Measurements from ENCODE around the gene MYH9.

The MYH9 gene

DNA sequence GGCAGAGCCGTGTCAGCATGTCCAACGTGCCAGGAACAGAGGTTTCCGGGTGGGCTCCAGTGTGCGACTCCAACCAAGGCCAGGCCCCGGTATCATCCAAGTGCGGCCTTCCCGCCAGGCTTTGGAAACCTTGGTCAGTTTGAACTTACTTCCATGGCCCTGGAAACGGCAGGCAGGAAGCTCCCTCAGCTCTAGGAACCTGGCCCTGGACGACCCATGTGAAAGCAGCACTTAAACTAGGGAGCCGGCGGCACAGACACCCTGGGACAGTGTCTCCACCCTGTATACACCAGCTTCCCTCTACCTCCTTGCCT is 65.2 kb downstream of the MYH9 start:
- H3K4me3 ChIP-seq (ENCODE audit: low read depth, low read length, poor library complexity, severe bottlenecking) = no peak overlapping the region
- H3K36me3 ChIP-seq (ENCODE audit: insufficient read depth, low read length) = peaks cover 99% of the 10 kb centered on the region
- H3K9me2 ChIP-seq (ENCODE audit: low read depth, low read length) = no peaks in the 10 kb centered on the region
- no peak overlapping the region for H2AFZ ChIP-seq (ENCODE audit: low read length)
- no peaks in the 10 kb centered on the region for H3K27me3 ChIP-seq (ENCODE audit: insufficient read depth, low read length)
- H4K20me1 ChIP-seq (ENCODE audit: insufficient read depth, low read length) = no peaks in the 10 kb centered on the region
- H3F3A ChIP-seq (ENCODE audit: insufficient read depth, low read length) = no peaks in the 10 kb centered on the region
- TF ChIP-seq EZH2 (IDR thresholded peaks at IDR 0.05; ENCODE audit: borderline replicate concordance, low read length) = no peak
- TF ChIP-seq, protein P1, sequence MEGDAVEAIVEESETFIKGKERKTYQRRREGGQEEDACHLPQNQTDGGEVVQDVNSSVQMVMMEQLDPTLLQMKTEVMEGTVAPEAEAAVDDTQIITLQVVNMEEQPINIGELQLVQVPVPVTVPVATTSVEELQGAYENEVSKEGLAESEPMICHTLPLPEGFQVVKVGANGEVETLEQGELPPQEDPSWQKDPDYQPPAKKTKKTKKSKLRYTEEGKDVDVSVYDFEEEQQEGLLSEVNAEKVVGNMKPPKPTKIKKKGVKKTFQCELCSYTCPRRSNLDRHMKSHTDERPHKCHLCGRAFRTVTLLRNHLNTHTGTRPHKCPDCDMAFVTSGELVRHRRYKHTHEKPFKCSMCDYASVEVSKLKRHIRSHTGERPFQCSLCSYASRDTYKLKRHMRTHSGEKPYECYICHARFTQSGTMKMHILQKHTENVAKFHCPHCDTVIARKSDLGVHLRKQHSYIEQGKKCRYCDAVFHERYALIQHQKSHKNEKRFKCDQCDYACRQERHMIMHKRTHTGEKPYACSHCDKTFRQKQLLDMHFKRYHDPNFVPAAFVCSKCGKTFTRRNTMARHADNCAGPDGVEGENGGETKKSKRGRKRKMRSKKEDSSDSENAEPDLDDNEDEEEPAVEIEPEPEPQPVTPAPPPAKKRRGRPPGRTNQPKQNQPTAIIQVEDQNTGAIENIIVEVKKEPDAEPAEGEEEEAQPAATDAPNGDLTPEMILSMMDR (IDR thresholded peaks at IDR 0.05; ENCODE audit: low read length) = no peak
- H3K9me3 ChIP-seq (ENCODE audit: low read length) = no peaks in the 10 kb centered on the region
- no peak overlapping the region for H3K4me2 ChIP-seq (ENCODE audit: low read length)
- no peaks in the 10 kb centered on the region for H3K79me2 ChIP-seq (ENCODE audit: insufficient read depth, low read length)
- no peak overlapping the region for H3K27ac ChIP-seq (ENCODE audit: low read depth, low read length, poor library complexity, severe bottlenecking)
- no peaks in the 10 kb centered on the region for H3K4me1 ChIP-seq (ENCODE audit: insufficient read depth, low read length, severe bottlenecking)
- no peak overlapping the region for H3K9ac ChIP-seq (ENCODE audit: low read length)

DNA sequence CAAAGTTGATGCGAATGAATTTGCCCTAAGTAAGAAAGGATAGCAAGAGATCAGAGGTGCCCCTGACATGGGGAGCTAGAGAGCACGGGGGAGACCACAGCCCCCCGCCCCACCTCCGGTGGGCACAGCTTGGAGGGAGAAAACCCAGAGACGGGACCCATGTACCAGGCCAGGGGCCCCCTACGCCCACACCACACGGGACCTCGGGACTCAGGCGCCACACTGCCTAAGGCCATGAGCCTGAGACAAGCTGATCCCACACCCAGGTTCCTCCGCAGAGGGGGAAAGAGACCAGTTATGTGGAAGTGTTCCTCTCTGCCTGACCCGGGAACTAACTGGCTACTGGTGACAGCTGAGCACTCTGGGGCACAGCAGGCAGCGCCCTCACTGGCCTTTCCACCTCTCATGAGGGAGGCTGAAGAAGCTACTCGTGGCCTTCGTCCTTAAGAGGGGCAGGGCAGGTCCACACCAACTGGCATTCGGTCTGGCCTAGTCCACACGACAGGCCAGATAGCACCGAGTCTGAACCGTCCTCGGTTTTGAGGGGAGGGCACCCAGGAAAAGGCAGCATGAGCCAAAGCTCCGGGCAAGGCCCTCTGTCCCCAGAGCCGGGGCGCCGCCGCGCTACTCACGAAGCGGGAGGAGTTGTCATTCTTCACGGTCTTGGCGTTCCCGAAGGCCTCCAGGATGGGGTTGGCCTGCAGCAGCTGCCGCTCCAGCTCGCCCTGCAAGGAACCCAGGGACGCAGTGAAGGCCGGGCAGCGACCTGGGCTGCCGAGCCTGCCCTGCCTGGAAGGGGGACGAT is 65.8 kb downstream of the MYH9 start:
- Histone ChIP-seq H3F3A (ENCODE audit: insufficient read depth, low read length) (no peaks in the 10 kb centered on the region), H3K27ac (ENCODE audit: low read depth, low read length, poor library complexity, severe bottlenecking) (no peak overlapping the region), H3K4me3 (ENCODE audit: low read depth, low read length, poor library complexity, severe bottlenecking) (no peak overlapping the region), H3K27me3 (ENCODE audit: insufficient read depth, low read length) (no peaks in the 10 kb centered on the region), H3K4me1 (ENCODE audit: insufficient read depth, low read length, severe bottlenecking) (no peaks in the 10 kb centered on the region), H3K9me2 (ENCODE audit: low read depth, low read length) (no peaks in the 10 kb centered on the region), H3K9ac (ENCODE audit: low read length) (no peak overlapping the region), H3K36me3 (ENCODE audit: insufficient read depth, low read length) (peaks cover 99% of the 10 kb centered on the region), H3K9me3 (ENCODE audit: low read length) (no peaks in the 10 kb centered on the region), H3K79me2 (ENCODE audit: insufficient read depth, low read length) (no peaks in the 10 kb centered on the region), H4K20me1 (ENCODE audit: insufficient read depth, low read length) (no peaks in the 10 kb centered on the region), H2AFZ (ENCODE audit: low read length) (no peak overlapping the region), H3K4me2 (ENCODE audit: low read length) (no peak overlapping the region)
- TF ChIP-seq, protein P1 (IDR thresholded peaks at IDR 0.05; ENCODE audit: low read length) = no peak
- TF ChIP-seq EZH2 (IDR thresholded peaks at IDR 0.05; ENCODE audit: borderline replicate concordance, low read length) = no peak

DNA sequence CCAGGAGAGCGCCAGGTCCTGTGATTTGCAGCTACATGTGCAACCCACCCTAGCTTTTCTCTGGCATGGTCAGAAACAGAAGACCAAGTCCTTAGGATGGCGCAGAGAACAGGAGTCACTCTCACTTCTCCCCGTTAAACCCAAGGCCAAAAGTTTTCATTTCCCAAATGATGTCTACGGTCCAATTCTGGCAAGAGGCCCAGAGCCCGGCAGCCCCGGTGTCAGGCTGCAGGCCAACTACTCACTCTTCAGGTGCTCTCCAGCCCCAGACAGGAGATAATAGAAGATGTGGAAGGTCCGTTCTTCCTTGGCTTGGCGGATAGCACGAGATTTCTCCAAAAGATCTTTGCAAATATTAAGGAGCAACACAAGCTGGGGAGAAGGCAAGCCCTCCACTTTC is 67.2 kb downstream of the MYH9 start:
- Histone ChIP-seq H3K9me3 (ENCODE audit: low read length) (no peaks in the 10 kb centered on the region), H3K27ac (ENCODE audit: low read depth, low read length, poor library complexity, severe bottlenecking) (no peak overlapping the region), H4K20me1 (ENCODE audit: insufficient read depth, low read length) (no peaks in the 10 kb centered on the region), H3K27me3 (ENCODE audit: insufficient read depth, low read length) (no peaks in the 10 kb centered on the region), H3K9ac (ENCODE audit: low read length) (no peak overlapping the region), H3K9me2 (ENCODE audit: low read depth, low read length) (no peaks in the 10 kb centered on the region), H2AFZ (ENCODE audit: low read length) (no peak overlapping the region), H3K4me2 (ENCODE audit: low read length) (no peak overlapping the region), H3K4me1 (ENCODE audit: insufficient read depth, low read length, severe bottlenecking) (no peaks in the 10 kb centered on the region), H3K79me2 (ENCODE audit: insufficient read depth, low read length) (no peaks in the 10 kb centered on the region), H3K36me3 (ENCODE audit: insufficient read depth, low read length) (peaks cover 97% of the 10 kb centered on the region), H3F3A (ENCODE audit: insufficient read depth, low read length) (no peaks in the 10 kb centered on the region), H3K4me3 (ENCODE audit: low read depth, low read length, poor library complexity, severe bottlenecking) (no peak overlapping the region)
- TF ChIP-seq, protein P1 (IDR thresholded peaks at IDR 0.05; ENCODE audit: low read length) = no peak
- TF ChIP-seq EZH2 (IDR thresholded peaks at IDR 0.05; ENCODE audit: borderline replicate concordance, low read length) = no peak

Measured in OCI-LY1 (cell line).